ENCODE data around the gene PRDX5.
"Not testable (repeated sequence)": the region's sequence is repeated elsewhere in the genome, so short reads cannot be mapped to it uniquely, and the experiment has no call there.

Gene PRDX5

GRCh38 chr11:64322925-64323260 is 5.0 kb downstream of the PRDX5 start:
- no peaks in the 10 kb centered on the region for H3K27me3 ChIP-seq

GRCh38 chr11:64323373-64323772 is 5.5 kb downstream of the PRDX5 start:
- no peaks in the 10 kb centered on the region for H3K27me3 ChIP-seq
- no peaks in the 10 kb centered on the region for H3K9me3 ChIP-seq
- no peak for TF ChIP-seq CTCF (IDR thresholded peaks at IDR 0.05)
- DNase-seq = no peak
- H3K4me1 ChIP-seq = peaks cover 0 to 23% (median 13%) of the 10 kb centered on the region in 4 donors
- no peak overlapping the region for H3K4me3 ChIP-seq
- intact Hi-C loops (cut with DNase I; ENCODE audit: low total_unique reads) = no loop called here
- peaks cover 0 to 27% (median 0%) of the 10 kb centered on the region in 3 donors for H3K36me3 ChIP-seq
- no peak overlapping the region for H3K27ac ChIP-seq

More at GRCh38 chr11:64322925-64323260, 5.0 kb downstream of the PRDX5 start:
- no peak for DNase-seq
- TF ChIP-seq CTCF (IDR thresholded peaks at IDR 0.05) = no peak
- no peak overlapping the region for H3K4me3 ChIP-seq
- no peak overlapping the region for H3K27ac ChIP-seq
- intact Hi-C loops (cut with DNase I; ENCODE audit: low total_unique reads) = no loop called here
- peaks cover 0 to 23% (median 13%) of the 10 kb centered on the region in 4 donors for H3K4me1 ChIP-seq
- no peaks in the 10 kb centered on the region for H3K9me3 ChIP-seq
- peaks cover 0 to 27% (median 0%) of the 10 kb centered on the region in 3 donors for H3K36me3 ChIP-seq

- H3K4me3 ChIP-seq; DNase-seq; H3K27me3 ChIP-seq; H3K9me3 ChIP-seq; H3K27ac ChIP-seq; intact Hi-C loops (cut with DNase I; ENCODE audit: low total_unique reads): not testable (repeated sequence)
- peaks cover 0 to 27% (median 0%) of the 10 kb centered on the region in 3 donors for H3K36me3 ChIP-seq
- H3K4me1 ChIP-seq = peaks cover 0 to 19% (median 10%) of the 10 kb centered on the region in 4 donors
These were observed 6.1 kb downstream of the PRDX5 start for GRCh38 chr11:64323984-64324383.

- H3K27me3 ChIP-seq = no peaks in the 10 kb centered on the region
- peaks cover 0 to 22% (median 12%) of the 10 kb centered on the region in 4 donors for H3K4me1 ChIP-seq
- intact Hi-C loops (cut with DNase I; ENCODE audit: low total_unique reads) = no loop called here
- no peak overlapping the region for H3K27ac ChIP-seq
- DNase-seq = no peak
- peaks cover 0 to 27% (median 0%) of the 10 kb centered on the region in 3 donors for H3K36me3 ChIP-seq
- TF ChIP-seq CTCF (IDR thresholded peaks at IDR 0.05) = no peak
- H3K4me3 ChIP-seq = no peak overlapping the region
- H3K9me3 ChIP-seq = no peaks in the 10 kb centered on the region
These were observed 7.0 kb downstream of the PRDX5 start for GRCh38 chr11:64324692-64325469.

GRCh38 chr11:64327375-64327774 is 9.5 kb downstream of the PRDX5 start:
- no peaks in the 10 kb centered on the region for H3K27me3 ChIP-seq
- TF ChIP-seq CTCF (IDR thresholded peaks at IDR 0.05) = no peak
- intact Hi-C loops (cut with DNase I; ENCODE audit: low total_unique reads) = no loop called here

GRCh38 chr11:64327993-64328392 is 10.1 kb downstream of the PRDX5 start:
- no peaks in the 10 kb centered on the region for H3K9me3 ChIP-seq
- peaks cover 0 to 2% (median 0%) of the 10 kb centered on the region in 3 donors for H3K36me3 ChIP-seq
- no peak overlapping the region for H3K4me3 ChIP-seq
- peaks cover 0 to 31% (median 22%) of the 10 kb centered on the region in 4 donors for H3K4me1 ChIP-seq
- DNase-seq = no peak
- H3K27me3 ChIP-seq = no peaks in the 10 kb centered on the region
- no peak overlapping the region for H3K27ac ChIP-seq
- TF ChIP-seq CTCF (IDR thresholded peaks at IDR 0.05) = no peak
- intact Hi-C loops (cut with DNase I; ENCODE audit: low total_unique reads) = no loop called here

More at GRCh38 chr11:64327375-64327774, 9.5 kb downstream of the PRDX5 start:
- peaks cover 0 to 35% (median 22%) of the 10 kb centered on the region in 4 donors for H3K4me1 ChIP-seq
- H3K9me3 ChIP-seq = no peaks in the 10 kb centered on the region
- H3K27ac ChIP-seq = no peak overlapping the region
- peaks cover 0 to 8% (median 0%) of the 10 kb centered on the region in 3 donors for H3K36me3 ChIP-seq
- no peak for DNase-seq
- H3K4me3 ChIP-seq = no peak overlapping the region

Data from tibial artery (tissue), 4 donors.